Activated CD4-positive, CD25-positive, alpha-beta regulatory T cell treated with anti-CD3 and anti-CD28 coated beads, Interleukin-2, amount 50 U/mL, for 24 hours (primary cell): ENCODE results near the gene SRSF2.
"Not testable (repeated sequence)": the region's sequence is repeated elsewhere in the genome, so short reads cannot be mapped to it uniquely, and the experiment has no call there.

Experiments used
- ATAC-seq, 2 donors: fragments of 150-1000 bp; cut with Tn5 transposase; one replicate each; pipeline ENCODE4 v1.10.0; 2021; ENCODE audit warnings: mild to moderate bottlenecking in 1 of 2, moderate library complexity in 1 of 2

Gene SRSF2

GRCh38 chr17:76700270-76700616 is 36.9 kb downstream of the SRSF2 start:
- no peak for ATAC-seq

- not testable (repeated sequence) for ATAC-seq
Observed at GRCh38 chr17:76698466-76698977, 38.6 kb downstream of the SRSF2 start.

GRCh38 chr17:76697702-76698465 is 39.2 kb downstream of the SRSF2 start:
- ATAC-seq: no peak

DNA sequence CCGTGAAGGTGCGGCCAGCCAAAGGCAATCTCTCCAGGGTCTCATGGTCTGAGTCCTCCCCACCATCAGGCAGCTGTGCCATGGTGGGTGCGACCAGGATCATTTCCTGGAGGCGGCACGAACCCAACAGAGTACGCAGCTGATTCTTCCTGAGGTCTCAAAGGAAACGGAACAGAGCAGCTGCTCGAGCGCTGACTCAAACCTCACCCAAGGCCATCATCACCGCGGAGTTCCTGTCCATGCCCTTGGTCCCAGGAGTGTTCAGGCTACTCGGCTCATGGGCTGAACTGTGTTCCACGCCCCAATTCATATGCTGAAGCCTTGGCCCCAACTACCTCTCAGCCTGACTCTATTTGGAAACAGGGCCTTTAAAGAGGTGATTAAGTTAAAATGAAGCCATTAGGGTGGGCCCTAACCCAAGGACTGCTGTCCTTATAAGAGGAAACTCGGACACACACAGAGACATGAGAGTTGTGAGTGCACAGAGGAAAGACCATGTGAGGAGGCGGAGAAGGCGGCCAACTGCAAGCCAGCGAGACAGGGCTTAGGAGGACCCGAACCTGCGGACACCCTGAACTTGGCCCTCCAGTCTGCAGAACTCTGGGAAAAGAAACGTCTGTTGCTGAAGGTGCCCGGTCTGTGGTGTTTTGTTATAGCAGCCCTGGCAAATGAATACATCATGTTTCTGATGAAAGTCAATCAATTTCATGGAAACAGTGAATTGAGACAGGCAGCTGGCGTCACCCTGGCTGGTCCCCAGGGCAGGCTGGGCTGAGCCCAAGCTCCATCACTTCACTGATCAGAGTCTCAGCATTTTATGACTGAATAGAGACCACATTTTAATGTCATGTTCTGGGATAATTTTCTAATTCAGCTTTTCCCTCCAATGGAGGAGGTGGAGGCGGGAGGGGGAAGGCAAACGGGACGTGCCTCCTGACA is 40.1 kb downstream of the SRSF2 start:
- no peak for ATAC-seq

DNA sequence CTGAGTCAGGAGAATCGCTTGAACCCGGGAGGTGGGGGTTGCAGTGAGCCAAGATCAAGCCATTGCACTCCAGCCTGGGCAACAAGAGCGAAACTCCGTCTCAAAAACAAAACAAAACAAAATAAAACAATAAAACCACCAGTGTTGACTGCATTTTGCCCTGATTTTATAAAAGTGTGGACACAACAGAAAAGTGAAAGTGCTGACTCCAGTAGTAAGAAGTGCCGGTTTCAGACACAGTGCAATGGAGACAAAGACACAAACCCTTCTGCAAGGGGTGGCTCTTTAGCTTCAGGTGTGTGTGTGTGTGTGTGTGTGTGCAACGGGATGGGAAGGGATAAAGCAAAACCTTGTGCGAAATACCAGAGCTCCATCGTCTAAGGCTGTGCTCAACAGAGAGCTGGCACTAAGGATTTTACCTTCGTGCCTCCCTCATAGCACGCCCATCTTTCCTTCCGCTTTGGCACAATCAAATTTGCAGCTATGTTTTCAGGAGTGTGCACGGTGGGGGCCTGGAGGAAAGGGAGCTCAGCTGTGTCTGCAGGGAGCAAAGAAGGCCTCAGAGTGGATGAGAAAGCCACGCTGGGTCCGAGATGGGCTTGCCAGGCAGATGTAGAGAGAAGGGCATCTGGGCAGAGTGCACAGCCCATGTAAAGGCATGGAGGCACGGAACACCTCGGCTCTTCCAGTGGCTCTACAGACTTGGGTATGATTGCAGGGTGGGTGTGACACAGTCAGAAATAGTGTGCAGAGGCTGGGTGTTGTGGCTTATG is 41.9 kb downstream of the SRSF2 start:
- ATAC-seq: no peak

- ATAC-seq: no peak
Observed at GRCh38 chr17:76691379-76692191, 45.5 kb downstream of the SRSF2 start.

GRCh38 chr17:76690596-76691280 is 46.4 kb downstream of the SRSF2 start:
- no peak for ATAC-seq

GRCh38 chr17:76689859-76690258 is 47.3 kb downstream of the SRSF2 start:
- no peak for ATAC-seq

- no peak for ATAC-seq
Observed at GRCh38 chr17:76688165-76688622, 48.9 kb downstream of the SRSF2 start.

DNA sequence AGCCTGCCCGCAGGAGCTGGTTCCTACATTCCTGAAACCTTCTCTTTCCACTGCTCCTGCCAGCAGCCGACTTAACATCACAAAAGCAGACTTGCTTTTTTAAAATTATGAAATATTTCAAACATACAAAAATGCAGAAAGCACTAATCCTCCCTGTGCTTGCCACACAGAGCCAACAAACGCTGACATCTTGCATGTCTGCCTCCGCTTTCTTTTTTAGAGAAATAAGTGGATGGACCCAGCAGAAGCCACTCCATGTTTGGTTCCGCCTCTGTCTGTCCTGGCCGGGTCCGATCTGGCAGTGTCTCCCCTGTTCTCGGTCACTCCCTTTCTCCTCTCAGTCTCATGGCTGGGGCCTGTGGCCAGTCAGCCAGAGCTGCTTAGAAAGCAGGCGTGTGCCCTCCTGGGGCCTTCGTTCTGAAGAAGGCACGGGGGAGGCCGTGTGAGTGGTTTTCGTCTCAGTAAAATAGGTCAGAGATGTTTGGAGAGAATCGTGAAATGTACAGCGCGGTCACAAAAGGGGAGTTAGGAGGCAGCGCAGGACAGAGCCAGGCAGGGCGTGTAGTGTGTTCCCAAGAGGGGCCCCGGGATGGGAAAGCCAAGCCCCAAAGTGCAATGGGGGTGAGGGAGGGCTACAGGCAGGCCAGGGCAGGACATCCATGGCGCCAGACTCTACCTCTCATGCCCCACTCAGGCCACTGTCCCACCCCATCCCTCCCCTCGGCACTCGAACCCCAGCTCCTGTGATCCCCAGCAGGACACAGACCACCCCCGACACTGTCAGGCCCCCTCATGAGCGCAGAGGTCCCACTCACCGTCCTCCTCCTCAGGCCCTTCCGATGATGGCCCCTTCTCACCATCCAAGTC is 49.6 kb downstream of the SRSF2 start:
- ATAC-seq: no peak

DNA sequence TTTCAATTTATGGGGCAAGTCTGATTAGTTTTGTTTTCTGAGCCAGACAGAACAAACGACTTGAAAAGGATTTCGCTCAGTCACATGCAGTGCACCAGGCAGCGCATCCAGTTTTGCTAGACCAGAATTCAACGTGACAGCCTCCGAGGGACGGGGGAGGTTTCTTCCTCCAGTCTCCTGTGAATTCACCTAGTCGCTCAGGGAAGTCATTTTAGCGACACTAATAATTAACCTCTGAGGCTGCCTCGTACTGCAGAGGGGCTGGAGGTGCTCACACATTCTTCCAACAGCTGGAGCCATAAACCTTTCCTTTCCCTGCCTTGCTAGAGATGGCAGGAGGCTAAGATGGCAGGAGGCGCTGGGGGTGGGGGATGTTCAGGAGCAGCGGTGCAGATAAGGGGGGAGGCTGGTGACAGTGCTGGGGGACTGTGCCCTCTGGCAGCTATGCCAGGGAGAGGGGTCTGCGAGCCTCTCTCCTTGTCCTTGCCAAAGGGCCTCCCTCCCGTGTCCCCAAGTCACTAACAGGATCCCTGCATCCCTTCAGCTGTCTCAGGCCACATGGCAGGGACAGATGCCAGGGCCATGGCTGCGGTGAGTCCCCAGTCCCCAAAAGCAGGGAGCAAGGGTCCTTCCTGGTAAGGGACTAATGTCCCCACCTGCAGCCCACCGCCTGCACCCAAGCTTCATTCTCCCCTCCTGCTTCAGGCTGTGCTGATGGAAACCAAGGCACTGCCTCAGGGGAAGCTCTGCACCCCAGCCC is 50.4 kb downstream of the SRSF2 start:
- no peak for ATAC-seq

- no peak for ATAC-seq
Observed at GRCh38 chr17:76685846-76686245, 51.3 kb downstream of the SRSF2 start.

DNA sequence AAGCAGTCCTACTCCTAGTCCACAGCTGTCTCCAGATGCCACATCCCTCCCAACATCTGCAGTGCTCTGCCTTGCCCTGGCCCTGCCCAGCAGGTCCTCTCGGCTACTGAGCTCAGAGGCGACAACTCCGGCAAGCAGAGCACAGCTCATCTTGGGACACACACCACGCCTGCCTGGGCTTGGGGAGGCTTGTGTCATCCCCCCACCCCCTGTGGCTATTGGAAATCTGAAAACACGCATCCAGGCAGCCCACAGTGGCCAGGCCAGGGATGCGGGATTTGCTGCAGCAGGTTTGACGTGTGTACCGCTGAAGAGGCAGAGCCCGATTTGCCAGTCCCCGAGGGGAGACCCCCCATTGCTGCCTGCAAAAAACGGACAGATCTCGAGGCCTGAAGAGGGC is 51.8 kb downstream of the SRSF2 start:
- no peak for ATAC-seq

DNA sequence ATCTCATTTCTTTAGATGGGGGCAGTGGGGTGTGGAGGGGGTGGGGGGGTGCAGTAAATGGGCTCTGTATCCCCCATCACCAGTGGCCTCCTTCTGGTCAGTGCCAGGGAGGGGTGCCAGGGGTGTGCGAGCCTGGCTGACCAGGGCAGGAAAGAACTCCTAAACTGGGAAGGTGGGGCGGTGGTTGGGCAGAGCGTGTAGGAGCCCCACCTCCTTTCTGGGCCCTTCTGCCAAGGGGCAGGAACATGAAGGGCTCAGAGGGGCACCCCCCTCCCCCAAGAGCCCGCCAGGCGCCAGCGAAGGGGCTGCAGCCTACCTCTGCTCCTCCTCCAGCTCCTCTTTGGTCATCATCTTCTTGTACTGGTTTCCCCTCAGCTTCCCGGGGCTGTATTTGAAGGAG is 52.4 kb downstream of the SRSF2 start:
- ATAC-seq: no peak
